ENCODE results near the gene DDX10. TPM values are rescaled to one million over a fixed set of nuclear protein-coding genes. Genes with fewer than 3 reads are reported as not detected.
A peak's percentile ranks its signal among the peaks of the same experiment; 100 is the strongest.

The DDX10 gene
- total RNA-seq, 4 donors from 2014 or later: 11.5 to 22.0 (median 14.3) TPM

DNA sequence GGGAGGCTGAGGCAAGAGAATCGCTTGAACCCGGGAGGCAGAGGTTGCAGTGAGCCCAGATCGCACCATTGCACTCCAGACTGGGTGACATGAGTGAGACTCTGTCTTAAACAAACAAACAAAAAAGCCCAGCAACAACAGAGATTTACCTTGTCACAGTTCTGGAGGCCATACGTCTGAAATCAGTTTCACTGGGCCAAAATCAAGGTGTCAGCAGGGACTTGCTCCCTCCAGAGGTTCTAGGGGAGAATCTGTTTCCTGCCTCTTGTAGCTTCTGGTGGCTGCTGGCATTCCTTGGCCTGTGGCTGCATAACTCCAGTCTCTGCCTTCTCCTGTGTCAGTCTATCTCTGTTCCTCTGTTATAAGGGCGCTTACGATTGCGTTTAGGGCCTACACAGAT lies 1.5 kb downstream of the DDX10 start:
- H3K4me1 ChIP-seq: peaks cover 19 to 46% (median 32%) of the 10 kb centered on the region in 4 donors
- DNase-seq (ENCODE audit: extremely low spot score): no peak
- H3K27me3 ChIP-seq: no peaks in the 10 kb centered on the region
- peaks cover 0 to 8% (median 3%) of the 10 kb centered on the region in 4 donors for H3K36me3 ChIP-seq
- H3K4me3 ChIP-seq: peak overlapping the region in 1 of 4 donors; percentile 68
- no peak overlapping the region for H3K27ac ChIP-seq (replicated peaks in 1 of 4)
- intact Hi-C loops (cut with DNase I): loop anchor here (10.0 kb wide), 3 partner anchors 172 to 552 kb away; partner anchors contain the start of genes ATM, NPAT and POGLUT3
- no peaks in the 10 kb centered on the region for H3K9me3 ChIP-seq
- 91% methylated on average over 5 of the region's 7 CpGs for WGBS
- TF ChIP-seq POLR2AphosphoS5 (IDR thresholded peaks at IDR 0.05) (no peak), EP300 (IDR thresholded peaks at IDR 0.05) (no peak), POLR2A (IDR thresholded peaks at IDR 0.05; ENCODE audit: low read depth) (no peak), CTCF (IDR thresholded peaks at IDR 0.05) (no peak)

GRCh38 chr11:108669286-108669685 lies 4.4 kb downstream of the DDX10 start:
- TF ChIP-seq EP300 (IDR thresholded peaks at IDR 0.05) (no peak), CTCF (IDR thresholded peaks at IDR 0.05) (no peak), POLR2A (IDR thresholded peaks at IDR 0.05; ENCODE audit: low read depth) (no peak), POLR2AphosphoS5 (IDR thresholded peaks at IDR 0.05) (no peak)
- Histone ChIP-seq H3K4me3 (no peak overlapping the region), H3K4me1 (peaks cover 19 to 52% (median 40%) of the 10 kb centered on the region in 4 donors), H3K27me3 (no peaks in the 10 kb centered on the region), H3K36me3 (peaks cover 0 to 8% (median 3%) of the 10 kb centered on the region in 4 donors), H3K27ac (replicated peaks in 1 of 4) (no peak overlapping the region), H3K9me3 (no peaks in the 10 kb centered on the region)
- intact Hi-C loops (cut with DNase I): loop anchor here (10.0 kb wide), 3 partner anchors 174 to 554 kb away; partner anchors contain the start of genes ATM, NPAT and POGLUT3
- WGBS: 82% methylated on average over 2 of the region's 2 CpGs
- no peak for DNase-seq (ENCODE audit: extremely low spot score)

DNA sequence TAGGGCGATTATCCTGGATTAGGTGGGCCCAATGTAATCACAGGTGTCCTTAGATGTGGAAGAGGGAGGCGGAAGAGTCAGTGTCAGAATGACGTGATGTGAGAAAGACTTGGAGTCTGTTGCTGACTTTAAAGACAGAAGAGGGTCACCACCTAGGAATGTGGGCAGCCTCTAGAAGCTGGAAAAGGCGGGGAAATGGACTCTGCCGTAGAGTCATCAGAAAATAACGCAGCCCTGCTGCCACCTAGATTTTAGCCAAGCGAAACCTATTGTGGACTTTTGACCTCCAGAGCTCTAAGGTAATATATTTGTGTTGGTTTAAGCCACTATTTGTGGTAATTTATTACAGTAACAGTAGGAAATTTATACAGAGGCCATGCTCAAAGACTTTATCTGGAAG lies 4.8 kb downstream of the DDX10 start:
- no peaks in the 10 kb centered on the region for H3K9me3 ChIP-seq
- H3K27me3 ChIP-seq: no peaks in the 10 kb centered on the region
- intact Hi-C loops (cut with DNase I): loop anchor here (10.0 kb wide), 3 partner anchors 175 to 555 kb away; partner anchors contain the start of genes ATM, NPAT and POGLUT3
- no peak for DNase-seq (ENCODE audit: extremely low spot score)
- peaks cover 19 to 50% (median 38%) of the 10 kb centered on the region in 4 donors for H3K4me1 ChIP-seq
- H3K4me3 ChIP-seq: no peak overlapping the region
- no peak for TF ChIP-seq EP300 (IDR thresholded peaks at IDR 0.05)
- TF ChIP-seq POLR2A (IDR thresholded peaks at IDR 0.05; ENCODE audit: low read depth): no peak
- TF ChIP-seq CTCF (IDR thresholded peaks at IDR 0.05): no peak
- no peak for TF ChIP-seq POLR2AphosphoS5 (IDR thresholded peaks at IDR 0.05)
- H3K36me3 ChIP-seq: peaks cover 0 to 9% (median 4%) of the 10 kb centered on the region in 4 donors
- WGBS: 94% methylated on average over 7 of the region's 7 CpGs
- no peak overlapping the region for H3K27ac ChIP-seq (replicated peaks in 1 of 4)

DNA sequence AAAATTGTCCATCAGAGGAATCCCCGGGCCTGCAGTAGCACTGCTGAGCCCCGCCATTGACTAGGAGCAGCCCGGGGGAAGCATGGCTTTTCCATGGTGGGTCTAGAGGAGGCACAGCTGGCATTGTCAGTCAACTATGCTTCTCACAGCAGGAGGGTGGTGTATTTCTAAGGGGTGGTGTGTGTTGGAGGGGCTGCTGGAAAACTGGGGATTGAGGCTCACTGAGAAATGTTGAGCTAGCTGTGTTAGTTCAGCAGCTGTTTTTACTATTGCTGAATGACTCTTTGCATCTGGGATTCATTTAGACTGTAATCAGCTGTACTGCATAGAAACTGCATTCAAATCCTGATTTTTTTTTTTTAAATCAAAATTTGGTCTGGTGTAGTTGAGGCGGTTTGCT lies 5.6 kb downstream of the DDX10 start:
- 76% methylated on average over 4 of the region's 4 CpGs for whole genome bisulfite sequencing

More for the DNA sequence above, 5.6 kb downstream of the DDX10 start:
- H3K36me3 ChIP-seq: peaks cover 0 to 16% (median 8%) of the 10 kb centered on the region in 4 donors
- H3K4me3 ChIP-seq: no peak overlapping the region
- no peaks in the 10 kb centered on the region for H3K27me3 ChIP-seq
- no peak for DNase-seq (ENCODE audit: extremely low spot score)
- intact Hi-C loops (cut with DNase I): no loop called here
- H3K27ac ChIP-seq (replicated peaks in 1 of 4): no peak overlapping the region
- H3K9me3 ChIP-seq: no peaks in the 10 kb centered on the region
- no peak for TF ChIP-seq POLR2AphosphoS5 (IDR thresholded peaks at IDR 0.05)
- TF ChIP-seq EP300 (IDR thresholded peaks at IDR 0.05): no peak
- no peak for TF ChIP-seq CTCF (IDR thresholded peaks at IDR 0.05)
- H3K4me1 ChIP-seq: peaks cover 19 to 46% (median 38%) of the 10 kb centered on the region in 4 donors
